ENCODE data around the gene PROKR1.
A peak's percentile ranks its signal among the peaks of the same experiment; 100 is the strongest.
"Not testable (repeated sequence)": the region's sequence is repeated elsewhere in the genome, so short reads cannot be mapped to it uniquely, and the experiment has no call there.

PROKR1 gene

GRCh38 chr2:68643011-68643873 lies at the start of gene PROKR1:
Gene PROKR1, plus strand, starts transcription at chr2:68643579. Its CDS starts 2,243 bp downstream, at chr2:68645822.
- no peak for DNase-seq (ENCODE audit: low read depth)

GRCh38 chr2:68594041-68594440 lies 49.3 kb upstream of the PROKR1 start:
- no peak for DNase-seq (ENCODE audit: low read depth)

GRCh38 chr2:68594674-68595492 lies 48.5 kb upstream of the PROKR1 start:
- peak; percentile 25 for DNase-seq (ENCODE audit: low read depth)

GRCh38 chr2:68595493-68595785 lies 47.9 kb upstream of the PROKR1 start:
- not testable (repeated sequence) for DNase-seq (ENCODE audit: low read depth)

GRCh38 chr2:68600495-68600894 lies 42.9 kb upstream of the PROKR1 start:
- not testable (repeated sequence) for DNase-seq (ENCODE audit: low read depth)

- DNase-seq (ENCODE audit: low read depth): no peak
Measured at GRCh38 chr2:68603059-68603458, 40.3 kb upstream of the PROKR1 start.

- no peak for DNase-seq (ENCODE audit: low read depth)
Measured at GRCh38 chr2:68604077-68604476, 39.3 kb upstream of the PROKR1 start.

GRCh38 chr2:68605939-68606338 lies 37.4 kb upstream of the PROKR1 start:
- no peak for DNase-seq (ENCODE audit: low read depth)

- DNase-seq (ENCODE audit: low read depth): no peak
Measured at GRCh38 chr2:68606759-68607158, 36.6 kb upstream of the PROKR1 start.

GRCh38 chr2:68607837-68608236 lies 35.5 kb upstream of the PROKR1 start:
- DNase-seq (ENCODE audit: low read depth): no peak

GRCh38 chr2:68612765-68613519 lies 30.4 kb upstream of the PROKR1 start:
- DNase-seq (ENCODE audit: low read depth): no peak

- no peak for DNase-seq (ENCODE audit: low read depth)
Measured at GRCh38 chr2:68620772-68621171, 22.6 kb upstream of the PROKR1 start.

GRCh38 chr2:68623820-68624219 lies 19.6 kb upstream of the PROKR1 start:
- DNase-seq (ENCODE audit: low read depth): no peak

GRCh38 chr2:68627615-68628014 lies 15.8 kb upstream of the PROKR1 start:
- no peak for DNase-seq (ENCODE audit: low read depth)

- DNase-seq (ENCODE audit: low read depth): no peak
Measured at GRCh38 chr2:68632021-68632420, 11.4 kb upstream of the PROKR1 start.

GRCh38 chr2:68637047-68637446 lies 6.3 kb upstream of the PROKR1 start:
- DNase-seq (ENCODE audit: low read depth): no peak

GRCh38 chr2:68643874-68644485 lies 601 bp downstream of the PROKR1 start:
- no peak for DNase-seq (ENCODE audit: low read depth)

GRCh38 chr2:68645523-68645922 lies 2.1 kb downstream of the PROKR1 start:
- DNase-seq (ENCODE audit: low read depth): no peak

GRCh38 chr2:68646303-68646702 lies 2.9 kb downstream of the PROKR1 start:
- DNase-seq (ENCODE audit: low read depth): no peak

- DNase-seq (ENCODE audit: low read depth): no peak
Measured at GRCh38 chr2:68650645-68651044, 7.3 kb downstream of the PROKR1 start.

- DNase-seq (ENCODE audit: low read depth): no peak
Measured at GRCh38 chr2:68653034-68653433, 9.7 kb downstream of the PROKR1 start.

- peak; percentile 25 for DNase-seq (ENCODE audit: low read depth)
Measured at GRCh38 chr2:68653538-68653982, 10.2 kb downstream of the PROKR1 start.
